ENCODE results near the gene RAB8B.
A peak's percentile ranks its signal among the peaks of the same experiment; 100 is the strongest.

The RAB8B gene

DNA sequence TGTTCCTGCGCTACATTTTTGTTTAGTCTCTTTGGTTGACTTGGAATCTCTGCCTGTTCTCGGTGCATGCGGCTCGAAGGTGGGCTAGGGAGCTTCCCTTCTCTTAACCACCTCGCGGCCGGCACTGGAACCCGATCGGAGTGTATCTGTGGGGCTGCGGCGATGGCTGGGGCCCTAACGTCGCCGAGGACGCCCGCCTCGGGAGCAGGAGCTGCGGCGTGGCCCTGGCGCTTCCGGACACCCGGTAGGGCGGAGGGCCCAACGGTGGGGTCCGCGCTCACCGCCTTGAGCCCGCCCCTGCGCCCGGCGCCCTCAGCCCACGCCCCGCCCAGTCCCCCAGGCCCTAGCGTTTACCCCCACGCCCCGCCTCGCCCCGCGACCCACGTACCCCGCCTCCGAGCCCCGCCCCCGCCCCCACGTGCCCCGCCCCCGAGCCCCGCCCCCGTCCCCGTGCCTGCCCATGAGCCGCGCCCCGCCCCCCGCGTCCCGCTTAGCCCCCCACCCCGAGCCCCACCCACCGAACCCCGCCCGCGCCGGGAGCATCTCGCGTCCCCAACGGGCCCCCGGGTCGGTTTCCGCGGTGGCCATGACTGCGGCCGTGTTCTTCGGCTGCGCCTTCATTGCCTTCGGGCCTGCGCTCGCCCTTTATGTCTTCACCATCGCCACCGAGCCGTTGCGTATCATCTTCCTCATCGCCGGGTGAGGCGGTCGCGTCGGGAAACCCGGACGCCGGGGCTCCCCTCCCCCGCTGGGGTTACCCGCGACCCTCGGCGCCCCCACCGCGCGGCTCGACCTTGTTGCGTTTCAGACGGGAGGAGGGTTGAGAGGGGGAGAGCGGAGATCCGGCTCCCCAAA is 87.9 kb downstream of the RAB8B start, which contains the start of gene APH1B:
Gene APH1B, plus strand, starts transcription at position 568 of the 855 bp plus-strand sequence. Its CDS starts 19 bp downstream, at position 587.
- peak in 1 of 2 experiments; percentile 44 for DNase-seq

- DNase-seq, result no peak
Observed at GRCh38 chr15:63277893-63278456, 88.6 kb downstream of the RAB8B start.

DNA sequence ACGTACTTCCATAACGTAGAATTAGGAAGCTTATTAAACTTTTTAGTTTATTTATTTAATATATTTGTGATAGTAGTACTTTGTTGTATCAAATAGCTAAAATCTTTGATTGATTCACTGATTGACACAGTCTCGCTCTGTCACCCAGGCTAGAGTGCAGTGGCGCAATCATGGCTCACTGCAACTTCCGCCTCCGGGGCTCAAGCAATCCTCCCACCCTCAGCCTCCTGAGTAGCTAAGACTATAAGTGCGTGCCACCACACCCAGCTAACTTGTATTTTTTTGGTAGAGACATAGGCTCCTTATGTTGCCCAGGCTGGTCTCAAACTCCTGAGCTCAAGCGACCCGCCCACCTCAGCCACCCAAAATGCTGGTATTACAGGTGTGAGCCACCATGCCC is 93.7 kb downstream of the RAB8B start:
- no peak for DNase-seq

GRCh38 chr15:63284335-63284734 is 94.9 kb downstream of the RAB8B start:
- no peak for DNase-seq

DNA sequence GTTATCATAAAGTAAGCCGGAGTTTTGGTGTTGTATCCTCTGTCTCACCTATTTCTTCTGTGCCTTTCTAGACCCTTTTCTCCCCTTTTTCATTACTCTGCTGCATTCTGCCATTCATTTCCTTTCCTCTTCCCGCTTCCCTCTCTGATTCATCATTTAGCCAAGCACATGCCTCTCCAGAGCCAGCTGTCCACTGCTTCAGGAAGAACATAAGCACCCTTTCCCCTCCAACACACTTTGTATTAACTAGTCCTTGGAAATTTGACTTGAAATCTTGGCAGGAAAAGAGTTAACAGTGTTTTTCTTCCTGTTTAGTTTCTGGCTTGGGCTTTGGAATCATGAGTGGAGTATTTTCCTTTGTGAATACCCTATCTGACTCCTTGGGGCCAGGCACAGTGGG is 97.7 kb downstream of the RAB8B start:
- DNase-seq, result no peak

DNA sequence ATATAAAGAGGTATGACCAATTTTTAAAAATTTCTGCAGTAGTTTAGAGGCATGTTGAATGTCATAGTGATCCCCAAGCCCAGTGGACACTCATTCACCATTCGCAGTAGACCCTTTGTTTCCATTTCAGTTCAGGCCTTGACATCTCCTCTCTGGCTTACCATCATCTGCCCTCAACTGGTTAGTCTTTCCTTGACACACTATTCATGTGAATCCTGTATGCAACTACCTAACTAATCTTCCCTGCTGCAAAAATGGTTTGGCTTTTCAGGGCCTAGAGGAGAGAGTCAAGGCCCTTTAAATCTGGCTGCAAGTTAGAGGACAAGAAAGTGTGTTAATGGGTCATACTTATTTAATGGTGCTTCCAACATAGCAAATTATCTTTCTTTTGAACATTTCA is 98.9 kb downstream of the RAB8B start:
- DNase-seq, result no peak

- no peak for DNase-seq
Observed at GRCh38 chr15:63288778-63289378, 99.5 kb downstream of the RAB8B start.

DNA sequence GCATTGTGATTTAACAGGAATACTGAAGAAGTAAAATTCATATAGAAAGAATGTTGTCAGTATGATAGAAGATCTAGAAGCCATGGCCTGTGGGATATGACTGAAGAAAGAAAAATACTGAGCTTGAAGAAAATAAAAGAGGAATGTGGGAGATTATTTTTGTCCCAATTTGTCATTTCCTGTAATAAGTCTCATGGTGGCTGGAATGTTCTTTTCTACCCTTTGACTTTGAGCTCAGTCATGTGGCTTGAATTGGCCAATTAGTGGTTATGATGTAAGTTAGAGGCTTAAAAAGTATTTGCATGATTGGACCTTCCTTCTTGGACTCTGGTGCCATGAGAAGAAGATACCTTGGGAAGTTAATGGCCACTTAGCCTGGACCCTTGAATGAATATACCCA is 102.1 kb downstream of the RAB8B start:
- no peak for DNase-seq

DNA sequence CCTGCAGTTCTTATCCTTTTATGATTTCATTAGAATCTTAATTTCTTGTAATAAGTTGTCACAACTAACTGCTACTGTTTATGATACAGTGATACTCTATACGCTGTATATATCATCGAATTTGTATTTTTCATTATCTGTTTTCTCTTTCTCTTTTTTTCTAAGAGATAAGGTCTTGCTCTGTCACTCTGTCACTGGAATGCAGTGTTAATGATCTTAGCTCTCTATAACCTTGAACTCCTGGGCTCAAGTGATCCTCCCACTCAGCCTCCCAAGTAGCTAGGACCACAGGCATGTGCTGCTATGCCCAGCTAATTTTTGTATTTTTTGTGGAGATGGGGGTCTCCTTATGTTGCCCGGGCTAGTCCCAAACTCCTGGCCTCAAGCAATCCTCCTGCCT is 102.8 kb downstream of the RAB8B start:
- no peak for DNase-seq

- no peak for DNase-seq
Observed at GRCh38 chr15:63292771-63293170, 103.4 kb downstream of the RAB8B start.

- no peak for DNase-seq
Observed at GRCh38 chr15:63294359-63294758, 105.0 kb downstream of the RAB8B start.

GRCh38 chr15:63295341-63295740 is 105.9 kb downstream of the RAB8B start:
- no peak for DNase-seq

- no peak for DNase-seq
Observed at GRCh38 chr15:63296195-63296594, 106.8 kb downstream of the RAB8B start.

- DNase-seq, result no peak
Observed at GRCh38 chr15:63299943-63300575, 110.7 kb downstream of the RAB8B start.

GRCh38 chr15:63301088-63301487 is 111.7 kb downstream of the RAB8B start:
- no peak for DNase-seq

GRCh38 chr15:63305260-63305659 is 115.9 kb downstream of the RAB8B start:
- DNase-seq, result no peak

- no peak for DNase-seq
Observed at GRCh38 chr15:63306492-63307073, 117.2 kb downstream of the RAB8B start.

DNA sequence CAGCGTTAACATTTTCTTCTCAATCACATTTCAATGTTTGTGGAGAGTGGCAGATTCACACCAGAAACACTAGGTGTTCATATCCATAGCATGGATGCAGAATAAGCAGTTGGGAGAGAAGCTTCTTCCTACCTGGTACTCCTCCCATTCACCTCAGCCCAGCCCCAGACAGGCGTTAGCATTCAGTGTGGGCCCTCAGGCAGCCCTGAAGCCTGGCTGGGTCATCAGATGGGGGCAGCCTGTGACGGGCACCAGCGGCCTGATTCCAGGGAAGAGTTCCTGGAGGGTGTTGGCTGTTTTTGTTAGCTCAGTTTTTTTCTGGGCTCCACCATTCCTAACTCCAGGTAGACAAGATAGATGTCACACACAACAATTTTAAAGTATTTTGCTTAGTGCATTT is 119.1 kb downstream of the RAB8B start:
- no peak for DNase-seq

- DNase-seq, result no peak
Observed at GRCh38 chr15:63308947-63309346, 119.5 kb downstream of the RAB8B start.

GRCh38 chr15:63310646-63311045 is 121.2 kb downstream of the RAB8B start:
- DNase-seq, result no peak

GRCh38 chr15:63312286-63312685 is 122.9 kb downstream of the RAB8B start:
- no peak for DNase-seq

DNA sequence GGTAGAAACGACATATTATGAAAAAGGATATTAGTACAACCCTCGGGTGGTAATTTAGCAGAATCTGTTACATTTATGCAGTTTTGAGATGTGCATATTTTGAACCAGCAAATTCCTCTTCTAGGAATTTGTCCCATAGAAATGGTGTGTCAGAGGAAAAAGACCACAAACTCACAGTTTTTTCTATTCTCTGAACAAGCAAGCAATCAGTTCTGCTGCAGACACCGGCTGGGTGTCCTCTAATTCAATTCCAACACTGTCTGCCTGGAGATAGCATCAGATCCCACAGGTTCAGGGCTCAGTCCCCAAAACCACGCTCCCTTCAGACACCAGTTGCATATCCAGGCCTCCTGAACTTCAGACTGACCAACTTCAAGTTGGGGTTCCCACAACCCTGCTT is 124.4 kb downstream of the RAB8B start:
- no peak for DNase-seq

GRCh38 chr15:63314409-63314808 is 125.0 kb downstream of the RAB8B start:
- no peak for DNase-seq
